CD14-positive monocyte (primary cell): ENCODE measurements around the gene MFRP. TPM values are rescaled to one million over a fixed set of nuclear protein-coding genes. Genes with fewer than 3 reads are reported as not detected.

Experiments used
- DNase-seq, 3 donors: peaks; one replicate each; pipeline ENCODE4 v3.0.0-alpha.2; 2011 to 2022
- H2AFZ ChIP-seq: 2 replicates; pipeline ENCODE4 v1.6.0; 2012; ENCODE audit warnings: mild to moderate bottlenecking, low read depth, low read length, inconsistent platforms; ENCODE audit not compliant: insufficient read depth, poor library complexity, severe bottlenecking
- H3K27ac ChIP-seq, 2 donors: 1 replicate in 1 of 2; 2 replicates in 1 of 2; pipeline ENCODE4 v1.5.1; 2012 to 2013; ENCODE audit warnings: low read length in 2 of 2, control low read depth in 1 of 2, inconsistent platforms in 1 of 2, low read depth in 1 of 2, mild to moderate bottlenecking in 1 of 2
- H3K27me3 ChIP-seq, 2 donors: one replicate each; pipeline versions ENCODE4 v1.6.0 to v1.6.1; 2011 to 2013; ENCODE audit warnings: low read length in 2 of 2; ENCODE audit not compliant: control insufficient read depth in 2 of 2, insufficient read depth in 2 of 2
- H3K36me3 ChIP-seq, 2 donors: replicated peaks in 1 of 2; 1 replicate in 1 of 2; 2 replicates in 1 of 2; pipeline versions ENCODE4 v1.5.1 to v1.6.1; 2012 to 2013; ENCODE audit warnings: low read length in 2 of 2, control low read depth in 1 of 2, inconsistent platforms in 1 of 2, mild to moderate bottlenecking in 1 of 2; ENCODE audit not compliant: insufficient read depth in 2 of 2, control insufficient read depth in 1 of 2
- H3K4me1 ChIP-seq, 2 donors: 1 replicate in 1 of 2; 2 replicates in 1 of 2; pipeline versions ENCODE4 v1.5.1 to v1.6.1; 2012 to 2013; ENCODE audit warnings: low read length in 2 of 2, control low read depth in 1 of 2, inconsistent platforms in 1 of 2, mild to moderate bottlenecking in 1 of 2, moderate library complexity in 1 of 2; ENCODE audit not compliant: insufficient read depth in 2 of 2, control insufficient read depth in 1 of 2
- H3K4me2 ChIP-seq: replicated peaks from 2 replicates; pipeline ENCODE3; 2012; ENCODE audit warnings: low read length, moderate library complexity, mild to moderate bottlenecking; ENCODE audit not compliant: poor library complexity, severe bottlenecking; ENCODE audit errors: extremely low read depth
- H3K4me3 ChIP-seq, 3 experiments: fragments of 200-600 bp in 1 of 3; sonication (generic) in 1 of 3; replicated peaks in 1 of 3; 1 replicate in 2 of 3; 2 replicates in 1 of 3; pipeline ENCODE4 v1.5.1; 2011 to 2013; ENCODE audit warnings: low read length in 3 of 3, mild to moderate bottlenecking in 3 of 3, control low read depth in 2 of 3, low read depth in 2 of 3, inconsistent platforms in 1 of 3, moderate library complexity in 1 of 3
- H3K79me2 ChIP-seq: 2 replicates; pipeline ENCODE4 v1.6.0; 2012; ENCODE audit warnings: mild to moderate bottlenecking, control low read depth, inconsistent platforms, low read length, moderate library complexity; ENCODE audit not compliant: insufficient read depth
- H3K9ac ChIP-seq: 2 replicates; pipeline ENCODE4 v1.6.0; 2017; ENCODE audit warnings: low read length, mild to moderate bottlenecking; ENCODE audit not compliant: insufficient read depth, poor library complexity, severe bottlenecking
- H3K9me3 ChIP-seq, 2 donors: replicated peaks in 1 of 2; 1 replicate in 1 of 2; 2 replicates in 1 of 2; pipeline versions ENCODE4 v1.5.1 to v1.6.1; 2012 to 2013; ENCODE audit warnings: low read length in 2 of 2, control low read depth in 1 of 2; ENCODE audit not compliant: control insufficient read depth in 1 of 2, insufficient read depth in 1 of 2
- H4K20me1 ChIP-seq: 2 replicates; pipeline ENCODE4 v1.6.0; 2012; ENCODE audit warnings: mild to moderate bottlenecking, low read length, control low read depth, moderate library complexity; ENCODE audit not compliant: insufficient read depth
- H3K27ac Mint-ChIP-seq, 7 donors: one replicate each; pipeline ENCODE4 v1.8.0; 2020; ENCODE audit warnings: mild to moderate bottlenecking in 7 of 7, mixed read lengths in 7 of 7, moderate library complexity in 6 of 7, inconsistent platforms in 2 of 7
- H3K27me3 Mint-ChIP-seq, 3 donors: one replicate each; pipeline ENCODE4 v1.8.0; 2021 to 2022; ENCODE audit warnings: low read depth in 3 of 3, mild to moderate bottlenecking in 3 of 3, mixed read lengths in 3 of 3, moderate library complexity in 3 of 3, inconsistent platforms in 1 of 3
- H3K36me3 Mint-ChIP-seq, 2 donors: one replicate each; pipeline ENCODE4 v1.8.0; 2020; ENCODE audit warnings: mixed read lengths in 2 of 2, inconsistent platforms in 1 of 2, mild to moderate bottlenecking in 1 of 2
- H3K4me1 Mint-ChIP-seq: one replicate; pipeline ENCODE4 v1.8.0; 2020; ENCODE audit warnings: mild to moderate bottlenecking, mixed read lengths
- H3K4me3 Mint-ChIP-seq, 2 donors: one replicate each; pipeline ENCODE4 v1.8.0; 2020; ENCODE audit warnings: mild to moderate bottlenecking in 2 of 2, mixed read lengths in 2 of 2, moderate library complexity in 1 of 2
- H3K9me3 Mint-ChIP-seq, 7 donors: one replicate each; pipeline ENCODE4 v1.8.0; 2020 to 2022; ENCODE audit warnings: mixed read lengths in 7 of 7, mild to moderate bottlenecking in 6 of 7, moderate library complexity in 6 of 7, inconsistent platforms in 2 of 7
- CTCF ChIP-seq: fragments of 200-600 bp; IDR thresholded peaks from one replicate; pipeline ENCODE4 v1.8.0; 2022; ENCODE audit warnings: antibody characterized with exemption, mild to moderate bottlenecking
- WGBS: methylation state at CpG from one replicate; pipeline ENCODE4 v1.1.5; 2013; ENCODE audit warnings: missing lambda C conversion rate; ENCODE audit not compliant: insufficient coverage; 5-methylcytosine and 5-hydroxymethylcytosine counted together
- intact Hi-C, 2 donors: fragments of 100-400 bp; cut with micrococcal nuclease; formaldehyde crosslinking; loops; one replicate each; pipeline versions ENCODE4 v1.15.0 to v1.15.1; 2023
- polyA plus RNA-seq, 3 donors: library from polyadenylated mRNA; depleted of rRNA in 1 of 3; unstranded in 2 of 3; stranded (reverse) in 1 of 3; fragments of 300-500 nt in 2 of 3; fragments of >200 nt in 1 of 3; fragmentation: Illumina TruSeq in 2 of 3; gene quantifications; 1 replicate in 2 of 3; 2 replicates in 1 of 3; pipeline ENCODE4 v1.2.3, GENCODE V29; 2012 to 2021

MFRP gene
- polyA plus RNA-seq, 3 donors: not detected

DNA sequence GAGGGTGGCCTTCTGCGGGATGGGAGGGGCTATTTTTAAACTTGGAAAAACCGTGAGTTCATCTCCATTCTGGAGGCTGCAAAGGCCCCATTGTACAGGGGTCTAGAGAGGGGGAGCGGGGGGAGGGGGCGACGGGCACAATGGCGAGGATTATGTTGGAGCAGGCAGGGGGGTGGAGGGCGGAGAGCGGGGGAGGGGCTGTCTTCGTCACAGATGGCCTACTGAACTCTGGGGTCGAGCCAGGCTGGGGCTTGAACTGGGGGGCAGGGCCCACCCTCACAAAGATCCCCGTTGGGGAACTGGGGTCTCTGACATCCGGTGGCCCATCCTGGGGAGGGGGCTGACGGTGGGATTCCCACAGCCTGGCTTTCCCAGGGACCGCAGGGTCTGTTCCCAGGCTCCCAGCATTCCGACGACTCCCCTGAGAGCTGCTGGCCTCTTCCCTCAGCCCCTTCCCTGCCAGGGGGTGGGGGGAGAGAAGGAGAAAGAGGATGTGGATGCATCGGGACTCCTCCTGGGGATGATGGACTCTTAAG, 26.2 kb downstream of the MFRP start:
- Histone ChIP-seq H3K4me2 (peak overlapping the region; percentile 92), H3K36me3 (no peaks in the 10 kb centered on the region), H2AFZ (peak overlapping the region; percentile 91), H3K27ac (no peak overlapping the region), H3K4me3 (peak overlapping the region in 1 of 3 experiments; percentile 77), H3K9ac (peak overlapping the region; percentile 61), H4K20me1 (no peaks in the 10 kb centered on the region), H3K27me3 (peaks cover 28 to 66% of the 10 kb centered on the region in 2 donors), H3K4me1 (peaks cover 36 to 37% of the 10 kb centered on the region in 2 donors), H3K79me2 (no peaks in the 10 kb centered on the region), H3K9me3 (peaks cover 0 to 8% of the 10 kb centered on the region in 2 donors)
- Mint-ChIP-seq H3K27ac (peak overlapping the region in 1 of 7 donors; percentile 55), H3K4me3 (peak overlapping the region in 1 of 2 donors; percentile 83), H3K36me3 (peaks cover 0 to 8% of the 10 kb centered on the region in 2 donors), H3K4me1 (peaks cover 33% of the 10 kb centered on the region), H3K27me3 (peaks cover 59 to 69% (median 64%) of the 10 kb centered on the region in 3 donors), H3K9me3 (peaks cover 0 to 7% (median 0%) of the 10 kb centered on the region in 7 donors)
- peak in 1 of 3 donors; percentile 2 for DNase-seq
- TF ChIP-seq CTCF: no peak
- 54% methylated on average over 8 of the region's 17 CpGs for WGBS
- intact Hi-C loops: no loop called here

- TF ChIP-seq CTCF: no peak
- peaks cover 33% of the 10 kb centered on the region for H3K4me1 Mint-ChIP-seq
- Histone ChIP-seq H3K79me2 (no peaks in the 10 kb centered on the region), H3K9ac (no peak overlapping the region), H3K9me3 (peaks cover 0 to 10% of the 10 kb centered on the region in 2 donors), H3K27ac (no peak overlapping the region), H3K27me3 (peaks cover 28 to 71% of the 10 kb centered on the region in 2 donors), H3K4me2 (no peak overlapping the region), H3K36me3 (no peaks in the 10 kb centered on the region), H3K4me1 (peaks cover 37 to 38% of the 10 kb centered on the region in 2 donors), H4K20me1 (no peaks in the 10 kb centered on the region), H3K4me3 (no peak overlapping the region), H2AFZ (no peak overlapping the region)
- peak overlapping the region; percentile 48 to 83 for H3K4me3 Mint-ChIP-seq
- H3K27ac Mint-ChIP-seq: peak overlapping the region in 1 of 7 donors; percentile 55
- peaks cover 64 to 74% (median 69%) of the 10 kb centered on the region in 3 donors for H3K27me3 Mint-ChIP-seq
- intact Hi-C loops: no loop called here
- WGBS: 50% methylated on average over 5 of the region's 11 CpGs
- peaks cover 0 to 7% (median under 1%) of the 10 kb centered on the region in 7 donors for H3K9me3 Mint-ChIP-seq
- no peak for DNase-seq
- H3K36me3 Mint-ChIP-seq: peaks cover 0 to 8% of the 10 kb centered on the region in 2 donors
Observed at GRCh38 chr11:119319700-119320239, 26.7 kb downstream of the MFRP start.
